Natural killer cell treated with Interleukin-12 subunit alpha and Interleukin-12 subunit beta and Interleukin-15 and Interleukin-18, amount 100 ng/mL, for 72 hours (primary cell): ENCODE results near the gene HAAO. TPM values are rescaled to one million over a fixed set of nuclear protein-coding genes. Genes with fewer than 3 reads are reported as not detected.

Experiments used
- ATAC-seq, 2 donors: fragments of 150-1000 bp; cut with Tn5 transposase in 1 of 2; sonication (Bioruptor Pico), chemical (Tn5 transposase) in 1 of 2; 2 replicates each; pipeline ENCODE4 v1.10.0; 2021
- DNase-seq: peaks from one replicate; pipeline ENCODE4 v3.0.0; 2022; ENCODE audit warnings: low spot score
- H3K27ac Mint-ChIP-seq, 2 donors: 1 replicate in 1 of 2; 2 replicates in 1 of 2; pipeline ENCODE4 v1.8.0; 2022; ENCODE audit warnings: mixed read lengths in 2 of 2, mild to moderate bottlenecking in 1 of 2, moderate library complexity in 1 of 2
- H3K27me3 Mint-ChIP-seq, 2 donors: 1 replicate in 1 of 2; 2 replicates in 1 of 2; pipeline ENCODE4 v1.8.0; 2022; ENCODE audit warnings: mixed read lengths in 2 of 2
- H3K36me3 Mint-ChIP-seq: one replicate; pipeline ENCODE4 v1.8.0; 2022; ENCODE audit warnings: mixed read lengths
- H3K4me1 Mint-ChIP-seq, 2 donors: 1 replicate in 1 of 2; 2 replicates in 1 of 2; pipeline ENCODE4 v1.8.0; 2022; ENCODE audit warnings: low read depth in 2 of 2, mixed read lengths in 2 of 2, mild to moderate bottlenecking in 1 of 2
- H3K4me3 Mint-ChIP-seq: one replicate; pipeline ENCODE4 v1.8.0; 2022; ENCODE audit warnings: mixed read lengths
- H3K9me3 Mint-ChIP-seq: 2 replicates; pipeline ENCODE4 v1.8.0; 2022; ENCODE audit warnings: mixed read lengths
- total RNA-seq, 2 donors: library from RNA; stranded (reverse); gene quantifications; one replicate each; pipeline ENCODE4 v1.2.3, GENCODE V29; 2022

Gene HAAO
- total RNA-seq, 2 donors from 2014 or later, result not detected

GRCh38 chr2:42794271-42795046 lies 2.1 kb upstream of the HAAO start:
- H3K36me3 Mint-ChIP-seq, result no peaks in the 10 kb centered on the region
- no peak overlapping the region for H3K27ac Mint-ChIP-seq
- peaks cover 40 to 49% of the 10 kb centered on the region in 2 donors for H3K27me3 Mint-ChIP-seq
- peaks cover 11 to 14% of the 10 kb centered on the region in 2 donors for H3K4me1 Mint-ChIP-seq
- ATAC-seq, result no peak
- no peak overlapping the region for H3K4me3 Mint-ChIP-seq
- no peaks in the 10 kb centered on the region for H3K9me3 Mint-ChIP-seq
- no peak for DNase-seq

- H3K4me3 Mint-ChIP-seq, result peak overlapping the region; percentile 19
- H3K27me3 Mint-ChIP-seq, result peaks cover 40 to 49% of the 10 kb centered on the region in 2 donors
- ATAC-seq (no peak), DNase-seq (no peak)
- H3K36me3 Mint-ChIP-seq, result no peaks in the 10 kb centered on the region
- no peaks in the 10 kb centered on the region for H3K9me3 Mint-ChIP-seq
- H3K27ac Mint-ChIP-seq, result no peak overlapping the region
- H3K4me1 Mint-ChIP-seq, result peaks cover 13 to 14% of the 10 kb centered on the region in 2 donors
Observed at GRCh38 chr2:42793334-42794270, 1.2 kb upstream of the HAAO start.

DNA sequence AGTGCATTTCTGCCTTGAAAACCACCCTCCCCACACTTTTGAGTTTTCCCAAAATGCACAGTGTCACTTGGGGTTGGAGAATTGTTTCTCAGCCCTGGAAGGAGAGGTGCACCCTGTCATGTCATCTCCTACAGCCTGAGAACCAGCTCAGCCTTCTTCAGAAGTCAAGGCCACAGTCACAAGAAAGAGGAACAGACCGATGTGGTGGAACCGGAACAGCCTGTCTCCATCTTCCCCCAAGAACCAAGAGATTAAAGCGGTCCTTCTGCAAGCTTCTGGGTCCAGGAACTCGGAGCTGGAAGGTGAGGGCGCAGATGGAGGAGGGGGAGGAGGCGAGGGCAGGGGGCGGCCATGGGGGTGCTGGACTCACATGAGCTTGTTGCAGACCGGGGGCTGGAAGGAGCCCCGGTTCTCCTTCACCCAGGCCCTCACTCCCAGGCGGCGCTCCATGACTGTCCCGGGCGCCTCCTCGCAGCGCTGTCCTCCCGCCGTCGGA lies 248 bp downstream of the HAAO start:
- no peaks in the 10 kb centered on the region for H3K9me3 Mint-ChIP-seq
- peaks cover 40 to 49% of the 10 kb centered on the region in 2 donors for H3K27me3 Mint-ChIP-seq
- peak overlapping the region; percentile 70 for H3K4me3 Mint-ChIP-seq
- ATAC-seq (peak; percentile 37 to 51), DNase-seq (no peak)
- H3K36me3 Mint-ChIP-seq, result no peaks in the 10 kb centered on the region
- H3K4me1 Mint-ChIP-seq, result peaks cover 14 to 22% of the 10 kb centered on the region in 2 donors
- H3K27ac Mint-ChIP-seq, result peak overlapping the region in 1 of 2 donors; percentile 0

GRCh38 chr2:42791606-42792005 lies 777 bp downstream of the HAAO start:
- Mint-ChIP-seq H3K36me3 (no peaks in the 10 kb centered on the region), H3K4me1 (peaks cover 13 to 22% of the 10 kb centered on the region in 2 donors), H3K4me3 (peak overlapping the region; percentile 70), H3K9me3 (no peaks in the 10 kb centered on the region), H3K27ac (peak overlapping the region in 1 of 2 donors; percentile 0), H3K27me3 (peaks cover 39 to 48% of the 10 kb centered on the region in 2 donors)
- DNase-seq, result no peak
- ATAC-seq, result no peak

- DNase-seq (no peak), ATAC-seq (no peak)
- Mint-ChIP-seq H3K27me3 (peaks cover 26 to 32% of the 10 kb centered on the region in 2 donors), H3K4me3 (no peak overlapping the region), H3K4me1 (peaks cover 8 to 25% of the 10 kb centered on the region in 2 donors), H3K27ac (no peak overlapping the region), H3K36me3 (no peaks in the 10 kb centered on the region), H3K9me3 (no peaks in the 10 kb centered on the region)
Observed at GRCh38 chr2:42789751-42790150, 2.6 kb downstream of the HAAO start.

DNA sequence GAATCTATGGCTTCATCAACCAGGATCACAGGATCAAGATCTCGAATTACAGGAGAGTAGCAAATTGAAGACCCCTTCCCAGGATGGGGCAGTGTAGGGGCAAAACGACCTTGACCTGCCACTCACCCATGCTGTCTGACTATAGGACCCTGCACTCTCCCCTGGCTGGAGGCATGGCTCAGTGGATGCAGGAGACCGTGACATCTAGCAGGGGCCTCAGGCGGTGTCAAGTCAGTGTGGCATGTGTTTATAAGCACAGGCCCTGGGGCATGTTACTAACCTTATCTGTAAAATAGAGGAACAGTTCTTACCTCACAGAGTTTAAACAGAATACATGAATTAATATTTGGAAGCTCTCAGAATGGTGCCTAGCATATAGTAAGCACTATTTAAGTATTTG lies 3.5 kb downstream of the HAAO start:
- Mint-ChIP-seq H3K27ac (no peak overlapping the region), H3K9me3 (no peaks in the 10 kb centered on the region), H3K27me3 (peaks cover 23% of the 10 kb centered on the region in 2 donors), H3K4me3 (no peak overlapping the region), H3K36me3 (no peaks in the 10 kb centered on the region), H3K4me1 (peaks cover 8 to 24% of the 10 kb centered on the region in 2 donors)
- no peak for ATAC-seq
- DNase-seq, result no peak

GRCh38 chr2:42788478-42788793 lies 3.9 kb downstream of the HAAO start:
- Mint-ChIP-seq H3K27me3 (peaks cover 18 to 20% of the 10 kb centered on the region in 2 donors), H3K27ac (no peak overlapping the region), H3K4me3 (no peak overlapping the region), H3K9me3 (no peaks in the 10 kb centered on the region), H3K36me3 (no peaks in the 10 kb centered on the region), H3K4me1 (peaks cover 8 to 21% of the 10 kb centered on the region in 2 donors)
- ATAC-seq, result no peak
- DNase-seq, result no peak

DNA sequence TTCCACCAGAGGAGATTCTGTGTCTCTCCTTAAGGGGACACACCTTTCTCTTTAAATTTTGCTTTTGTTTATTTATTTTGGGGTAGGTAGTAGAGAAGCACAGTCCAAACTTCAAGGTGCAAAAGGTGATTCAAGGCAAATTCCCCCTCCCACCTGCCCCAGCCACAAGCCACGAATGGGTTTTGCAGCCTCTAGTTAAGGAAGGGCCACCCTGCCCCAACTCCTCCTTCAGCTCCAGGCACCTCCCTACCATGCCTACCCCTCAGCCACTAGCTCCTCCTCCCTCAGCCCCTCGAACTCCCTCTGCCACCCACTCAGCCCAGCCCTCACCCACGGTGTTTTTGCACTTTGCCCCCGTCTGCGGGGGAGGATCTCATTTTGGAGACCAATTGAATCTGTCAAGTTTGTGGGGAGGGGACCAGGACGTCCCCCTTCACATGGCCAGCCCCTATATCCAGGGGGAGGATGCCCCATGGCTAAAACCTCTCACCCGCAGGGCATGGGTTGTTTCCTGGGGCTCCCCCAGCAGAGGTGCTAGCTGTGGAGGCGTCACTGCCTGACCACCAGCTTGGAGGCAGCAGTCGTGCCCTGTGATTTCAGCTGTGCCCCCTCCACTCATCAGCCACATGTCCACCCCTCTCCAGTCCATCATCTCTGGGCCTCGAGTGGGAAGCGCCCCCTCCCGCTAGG lies 4.5 kb downstream of the HAAO start:
- no peak overlapping the region for H3K4me3 Mint-ChIP-seq
- peaks cover 17 to 20% of the 10 kb centered on the region in 2 donors for H3K27me3 Mint-ChIP-seq
- no peaks in the 10 kb centered on the region for H3K9me3 Mint-ChIP-seq
- no peak for DNase-seq
- H3K36me3 Mint-ChIP-seq, result no peaks in the 10 kb centered on the region
- no peak overlapping the region for H3K27ac Mint-ChIP-seq
- H3K4me1 Mint-ChIP-seq, result peaks cover 8 to 21% of the 10 kb centered on the region in 2 donors
- ATAC-seq, result peak; percentile 40 to 69

- Mint-ChIP-seq H3K36me3 (no peaks in the 10 kb centered on the region), H3K27me3 (peaks cover 17 to 20% of the 10 kb centered on the region in 2 donors), H3K9me3 (no peaks in the 10 kb centered on the region), H3K27ac (no peak overlapping the region), H3K4me3 (no peak overlapping the region), H3K4me1 (peaks cover 8 to 21% of the 10 kb centered on the region in 2 donors)
- DNase-seq (no peak), ATAC-seq (no peak)
Observed at GRCh38 chr2:42787424-42787787, 5.0 kb downstream of the HAAO start.

- H3K4me3 Mint-ChIP-seq, result no peak overlapping the region
- no peak overlapping the region for H3K27ac Mint-ChIP-seq
- no peaks in the 10 kb centered on the region for H3K9me3 Mint-ChIP-seq
- ATAC-seq (peak in 1 of 2 donors; percentile 3), DNase-seq (no peak)
- no peaks in the 10 kb centered on the region for H3K36me3 Mint-ChIP-seq
- peaks cover 11 to 17% of the 10 kb centered on the region in 2 donors for H3K27me3 Mint-ChIP-seq
- H3K4me1 Mint-ChIP-seq, result peaks cover 4 to 18% of the 10 kb centered on the region in 2 donors
Observed at GRCh38 chr2:42786561-42787345, 5.6 kb downstream of the HAAO start.

- DNase-seq, result no peak
Observed at GRCh38 chr2:42784204-42784880, 8.0 kb downstream of the HAAO start.

DNA sequence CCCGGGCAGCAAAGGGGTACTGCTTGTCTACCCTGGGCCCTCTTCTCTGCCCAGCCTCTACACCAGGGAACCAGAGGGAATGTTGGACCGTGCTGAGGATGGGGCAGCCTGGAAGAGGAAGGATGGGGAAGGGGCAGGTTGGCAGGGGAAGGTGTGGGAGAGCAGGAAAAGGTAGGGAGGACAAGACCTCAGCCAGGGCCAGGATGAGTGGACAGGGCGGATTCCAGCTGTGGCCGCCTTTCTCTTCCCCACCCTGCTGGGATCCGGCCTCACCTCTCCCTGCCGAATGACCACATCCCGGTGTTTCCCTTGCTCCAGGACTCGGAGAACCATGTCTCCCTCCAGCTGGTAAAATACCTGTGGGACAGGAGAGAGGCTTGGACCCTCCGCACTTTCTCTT lies 8.9 kb downstream of the HAAO start:
- Mint-ChIP-seq H3K27ac (no peak overlapping the region), H3K9me3 (no peaks in the 10 kb centered on the region), H3K36me3 (no peaks in the 10 kb centered on the region), H3K27me3 (no peaks in the 10 kb centered on the region), H3K4me1 (peaks cover 0 to 11% of the 10 kb centered on the region in 2 donors), H3K4me3 (no peak overlapping the region)
- DNase-seq, result no peak
- no peak for ATAC-seq

More at GRCh38 chr2:42784204-42784880, 8.0 kb downstream of the HAAO start:
- H3K27ac Mint-ChIP-seq, result no peak overlapping the region
- H3K27me3 Mint-ChIP-seq, result no peaks in the 10 kb centered on the region
- no peaks in the 10 kb centered on the region for H3K9me3 Mint-ChIP-seq
- no peak for ATAC-seq
- H3K36me3 Mint-ChIP-seq, result no peaks in the 10 kb centered on the region
- peaks cover 0 to 13% of the 10 kb centered on the region in 2 donors for H3K4me1 Mint-ChIP-seq
- H3K4me3 Mint-ChIP-seq, result no peak overlapping the region
